ENCODE results near the gene HINFP.

GRCh38 chr11:119093942-119094815 is 27.2 kb upstream of the HINFP start:
- TF ChIP-seq EZH2 (IDR thresholded peaks at IDR 0.05) = no peak
- no peak for TF ChIP-seq MAX (IDR thresholded peaks at IDR 0.05)
- TF ChIP-seq SIN3A (IDR thresholded peaks at IDR 0.05; ENCODE audit: low read depth) = no peak
- TF ChIP-seq CTCF (IDR thresholded peaks at IDR 0.05 in 2 of 3, conservative IDR thresholded peaks at IDR 0.05 in 1 of 3; ENCODE audit: borderline replicate concordance in 1 of 3, insufficient read depth in 1 of 3, low read depth in 2 of 3, low read length in 2 of 3) = no peak
- TF ChIP-seq EGR1 (IDR thresholded peaks at IDR 0.05; ENCODE audit: low read depth) = no peak

Data from HCT116 (cell line).